Measurements from ENCODE around the gene SOBP.

SOBP gene

DNA sequence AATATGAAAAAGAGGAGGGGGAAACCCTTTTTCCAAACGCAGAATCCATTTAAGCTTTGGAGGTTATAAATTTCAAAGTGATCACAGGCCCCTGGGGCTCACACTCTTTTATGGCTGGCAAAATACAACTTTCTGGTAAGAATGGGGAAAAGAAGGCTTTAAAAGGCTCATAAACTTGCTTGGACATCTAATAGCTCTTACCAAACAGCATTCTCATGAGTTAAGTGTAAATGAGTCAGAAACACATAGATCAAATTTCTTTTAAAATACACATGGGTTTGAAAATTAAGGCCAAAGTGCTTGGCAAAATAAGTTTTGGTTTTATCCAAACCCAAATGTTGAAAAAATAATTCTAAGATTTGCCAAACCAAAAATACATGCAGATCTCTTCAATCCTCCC lies 154.6 kb downstream of the SOBP start (continued):
- TF ChIP-seq ZNF658 (tag by site-specific recombination; IDR thresholded peaks at IDR 0.05) (no peak), ZNF791 (tag by site-specific recombination; IDR thresholded peaks at IDR 0.05) (no peak), RBAK (tag by site-specific recombination; IDR thresholded peaks at IDR 0.05) (no peak), MYNN (tag by site-specific recombination; IDR thresholded peaks at IDR 0.05; ENCODE audit: borderline replicate concordance) (no peak), BCL11A (tag by site-specific recombination; IDR thresholded peaks at IDR 0.05; ENCODE audit: low read depth) (no peak), ZBTB7A (tag by site-specific recombination; IDR thresholded peaks at IDR 0.05; ENCODE audit: low read depth) (no peak), ZNF394 (tag by site-specific recombination; IDR thresholded peaks at IDR 0.05; ENCODE audit: borderline replicate concordance) (no peak), ZNF404 (tag by site-specific recombination; IDR thresholded peaks at IDR 0.05) (no peak), ZBTB8A (tag by site-specific recombination; IDR thresholded peaks at IDR 0.05) (no peak), ZNF157 (tag by site-specific recombination; IDR thresholded peaks at IDR 0.05) (no peak), SP7 (tag by site-specific recombination; IDR thresholded peaks at IDR 0.05) (no peak), ZNF768 (tag by site-specific recombination; IDR thresholded peaks at IDR 0.05) (no peak), SP3 (tag by site-specific recombination; IDR thresholded peaks at IDR 0.05) (no peak), GLI4 (tag by site-specific recombination; IDR thresholded peaks at IDR 0.05) (no peak), ZNF501 (tag by site-specific recombination; IDR thresholded peaks at IDR 0.05) (no peak), ZNF777 (tag by site-specific recombination; IDR thresholded peaks at IDR 0.05; ENCODE audit: borderline replicate concordance) (no peak), GFI1B (tag by site-specific recombination; IDR thresholded peaks at IDR 0.05) (no peak), ZNF324 (tag by site-specific recombination; IDR thresholded peaks at IDR 0.05) (no peak), ZNF416 (tag by site-specific recombination; IDR thresholded peaks at IDR 0.05) (no peak), OVOL3 (tag by site-specific recombination; IDR thresholded peaks at IDR 0.05) (no peak), ZNF544 (tag by site-specific recombination; IDR thresholded peaks at IDR 0.05) (no peak), ZNF843 (tag by site-specific recombination; IDR thresholded peaks at IDR 0.05) (peak; percentile 53; the same call in 1 of the 2 replicates), ZNF37A (tag by site-specific recombination; IDR thresholded peaks at IDR 0.05) (no peak), ZNF140 (tag by site-specific recombination; IDR thresholded peaks at IDR 0.05) (no peak), ZNF621 (tag by site-specific recombination; IDR thresholded peaks at IDR 0.05) (no peak), ZNF792 (tag by site-specific recombination; IDR thresholded peaks at IDR 0.05) (no peak), ZXDB (tag by site-specific recombination; IDR thresholded peaks at IDR 0.05) (peak; percentile 27; the same call in 1 of the 2 replicates), ZSCAN16 (tag by site-specific recombination; IDR thresholded peaks at IDR 0.05) (no peak)
- TF ChIP-seq, protein P1, sequence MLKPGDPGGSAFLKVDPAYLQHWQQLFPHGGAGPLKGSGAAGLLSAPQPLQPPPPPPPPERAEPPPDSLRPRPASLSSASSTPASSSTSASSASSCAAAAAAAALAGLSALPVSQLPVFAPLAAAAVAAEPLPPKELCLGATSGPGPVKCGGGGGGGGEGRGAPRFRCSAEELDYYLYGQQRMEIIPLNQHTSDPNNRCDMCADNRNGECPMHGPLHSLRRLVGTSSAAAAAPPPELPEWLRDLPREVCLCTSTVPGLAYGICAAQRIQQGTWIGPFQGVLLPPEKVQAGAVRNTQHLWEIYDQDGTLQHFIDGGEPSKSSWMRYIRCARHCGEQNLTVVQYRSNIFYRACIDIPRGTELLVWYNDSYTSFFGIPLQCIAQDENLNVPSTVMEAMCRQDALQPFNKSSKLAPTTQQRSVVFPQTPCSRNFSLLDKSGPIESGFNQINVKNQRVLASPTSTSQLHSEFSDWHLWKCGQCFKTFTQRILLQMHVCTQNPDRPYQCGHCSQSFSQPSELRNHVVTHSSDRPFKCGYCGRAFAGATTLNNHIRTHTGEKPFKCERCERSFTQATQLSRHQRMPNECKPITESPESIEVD (tag by site-specific recombination; IDR thresholded peaks at IDR 0.05), result peak; percentile 91
- TF ChIP-seq, protein P2, sequence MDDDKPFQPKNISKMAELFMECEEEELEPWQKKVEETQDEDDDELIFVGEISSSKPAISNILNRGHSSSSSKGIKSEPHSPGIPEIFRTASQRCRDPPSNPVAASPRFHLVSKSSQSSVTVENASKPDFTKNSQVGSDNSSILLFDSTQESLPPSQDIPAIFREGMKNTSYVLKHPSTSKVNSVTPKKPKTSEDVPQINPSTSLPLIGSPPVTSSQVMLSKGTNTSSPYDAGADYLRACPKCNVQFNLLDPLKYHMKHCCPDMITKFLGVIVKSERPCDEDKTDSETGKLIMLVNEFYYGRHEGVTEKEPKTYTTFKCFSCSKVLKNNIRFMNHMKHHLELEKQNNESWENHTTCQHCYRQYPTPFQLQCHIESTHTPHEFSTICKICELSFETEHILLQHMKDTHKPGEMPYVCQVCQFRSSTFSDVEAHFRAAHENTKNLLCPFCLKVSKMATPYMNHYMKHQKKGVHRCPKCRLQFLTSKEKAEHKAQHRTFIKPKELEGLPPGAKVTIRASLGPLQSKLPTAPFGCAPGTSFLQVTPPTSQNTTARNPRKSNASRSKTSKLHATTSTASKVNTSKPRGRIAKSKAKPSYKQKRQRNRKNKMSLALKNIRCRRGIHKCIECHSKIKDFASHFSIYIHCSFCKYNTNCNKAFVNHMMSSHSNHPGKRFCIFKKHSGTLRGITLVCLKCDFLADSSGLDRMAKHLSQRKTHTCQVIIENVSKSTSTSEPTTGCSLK (tag by site-specific recombination; IDR thresholded peaks at IDR 0.05), result no peak
- TF ChIP-seq, protein P3, sequence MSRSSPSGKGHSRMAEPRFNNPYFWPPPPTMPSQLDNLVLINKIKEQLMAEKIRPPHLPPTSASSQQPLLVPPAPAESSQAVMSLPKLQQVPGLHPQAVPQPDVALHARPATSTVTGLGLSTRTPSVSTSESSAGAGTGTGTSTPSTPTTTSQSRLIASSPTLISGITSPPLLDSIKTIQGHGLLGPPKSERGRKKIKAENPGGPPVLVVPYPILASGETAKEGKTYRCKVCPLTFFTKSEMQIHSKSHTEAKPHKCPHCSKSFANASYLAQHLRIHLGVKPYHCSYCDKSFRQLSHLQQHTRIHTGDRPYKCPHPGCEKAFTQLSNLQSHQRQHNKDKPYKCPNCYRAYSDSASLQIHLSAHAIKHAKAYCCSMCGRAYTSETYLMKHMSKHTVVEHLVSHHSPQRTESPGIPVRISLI (tag by site-specific recombination; IDR thresholded peaks at IDR 0.05), result no peak
- TF ChIP-seq, protein P4, sequence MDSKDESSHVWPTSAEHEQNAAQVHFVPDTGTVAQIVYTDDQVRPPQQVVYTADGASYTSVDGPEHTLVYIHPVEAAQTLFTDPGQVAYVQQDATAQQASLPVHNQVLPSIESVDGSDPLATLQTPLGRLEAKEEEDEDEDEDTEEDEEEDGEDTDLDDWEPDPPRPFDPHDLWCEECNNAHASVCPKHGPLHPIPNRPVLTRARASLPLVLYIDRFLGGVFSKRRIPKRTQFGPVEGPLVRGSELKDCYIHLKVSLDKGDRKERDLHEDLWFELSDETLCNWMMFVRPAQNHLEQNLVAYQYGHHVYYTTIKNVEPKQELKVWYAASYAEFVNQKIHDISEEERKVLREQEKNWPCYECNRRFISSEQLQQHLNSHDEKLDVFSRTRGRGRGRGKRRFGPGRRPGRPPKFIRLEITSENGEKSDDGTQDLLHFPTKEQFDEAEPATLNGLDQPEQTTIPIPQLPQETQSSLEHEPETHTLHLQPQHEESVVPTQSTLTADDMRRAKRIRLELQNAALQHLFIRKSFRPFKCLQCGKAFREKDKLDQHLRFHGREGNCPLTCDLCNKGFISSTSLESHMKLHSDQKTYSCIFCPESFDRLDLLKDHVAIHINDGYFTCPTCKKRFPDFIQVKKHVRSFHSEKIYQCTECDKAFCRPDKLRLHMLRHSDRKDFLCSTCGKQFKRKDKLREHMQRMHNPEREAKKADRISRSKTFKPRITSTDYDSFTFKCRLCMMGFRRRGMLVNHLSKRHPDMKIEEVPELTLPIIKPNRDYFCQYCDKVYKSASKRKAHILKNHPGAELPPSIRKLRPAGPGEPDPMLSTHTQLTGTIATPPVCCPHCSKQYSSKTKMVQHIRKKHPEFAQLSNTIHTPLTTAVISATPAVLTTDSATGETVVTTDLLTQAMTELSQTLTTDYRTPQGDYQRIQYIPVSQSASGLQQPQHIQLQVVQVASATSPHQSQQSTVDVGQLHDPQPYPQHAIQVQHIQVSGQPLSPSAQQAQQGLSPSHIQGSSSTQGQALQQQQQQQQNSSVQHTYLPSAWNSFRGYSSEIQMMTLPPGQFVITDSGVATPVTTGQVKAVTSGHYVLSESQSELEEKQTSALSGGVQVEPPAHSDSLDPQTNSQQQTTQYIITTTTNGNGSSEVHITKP (tag by site-specific recombination; IDR thresholded peaks at IDR 0.05), result no peak
- TF ChIP-seq, protein P5, sequence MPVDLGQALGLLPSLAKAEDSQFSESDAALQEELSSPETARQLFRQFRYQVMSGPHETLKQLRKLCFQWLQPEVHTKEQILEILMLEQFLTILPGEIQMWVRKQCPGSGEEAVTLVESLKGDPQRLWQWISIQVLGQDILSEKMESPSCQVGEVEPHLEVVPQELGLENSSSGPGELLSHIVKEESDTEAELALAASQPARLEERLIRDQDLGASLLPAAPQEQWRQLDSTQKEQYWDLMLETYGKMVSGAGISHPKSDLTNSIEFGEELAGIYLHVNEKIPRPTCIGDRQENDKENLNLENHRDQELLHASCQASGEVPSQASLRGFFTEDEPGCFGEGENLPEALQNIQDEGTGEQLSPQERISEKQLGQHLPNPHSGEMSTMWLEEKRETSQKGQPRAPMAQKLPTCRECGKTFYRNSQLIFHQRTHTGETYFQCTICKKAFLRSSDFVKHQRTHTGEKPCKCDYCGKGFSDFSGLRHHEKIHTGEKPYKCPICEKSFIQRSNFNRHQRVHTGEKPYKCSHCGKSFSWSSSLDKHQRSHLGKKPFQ (tag by site-specific recombination; IDR thresholded peaks at IDR 0.05), result no peak

All from HEK293 (cell line).